Adrenal gland (tissue), 5 donors: ENCODE results near the gene MEIKIN.

ENCODE experiments used
- POLR2A ChIP-seq, 2 donors: fragments of 450-650 bp; IDR thresholded peaks; one replicate each; pipeline ENCODE4 v1.6.1; 2017; ENCODE audit warnings: antibody characterized with exemption in 2 of 2, mild to moderate bottlenecking in 2 of 2, moderate library complexity in 1 of 2
- TF ChIP-seq, protein P1 (sequence below), 6 experiments: fragments of 450-650 bp in 4 of 6; fragments of 200-600 bp in 2 of 6; sonication (generic) in 1 of 6; IDR thresholded peaks; 1 replicate in 5 of 6; 2 replicates in 1 of 6; pipeline versions ENCODE4 v1.5.1 to v1.8.0; 2016 to 2021; ENCODE audit warnings: antibody characterized with exemption in 6 of 6, mild to moderate bottlenecking in 2 of 6, moderate library complexity in 1 of 6
- donor health status: DM: no; HTN: no; CAD: no.

DNA sequence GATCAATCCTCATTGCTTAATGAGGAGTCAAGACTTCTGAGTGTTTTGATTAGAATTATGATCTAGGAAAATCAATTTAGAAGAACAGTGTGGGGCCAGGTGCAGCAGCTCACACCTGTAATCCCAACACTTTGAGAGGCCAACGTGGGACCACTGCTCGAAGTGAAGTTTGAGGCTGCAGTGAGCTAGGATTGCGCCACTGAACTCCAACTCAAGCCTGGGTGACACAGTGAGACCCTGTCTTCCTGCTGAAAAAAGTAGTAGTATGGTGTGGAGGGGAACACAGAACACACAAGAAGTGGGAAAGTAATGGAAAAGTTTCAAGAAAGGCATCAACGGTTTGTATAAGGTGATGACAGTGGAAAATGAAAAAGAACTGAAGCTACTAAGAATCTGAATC is 157.7 kb downstream of the MEIKIN start:
- TF ChIP-seq, protein P1, sequence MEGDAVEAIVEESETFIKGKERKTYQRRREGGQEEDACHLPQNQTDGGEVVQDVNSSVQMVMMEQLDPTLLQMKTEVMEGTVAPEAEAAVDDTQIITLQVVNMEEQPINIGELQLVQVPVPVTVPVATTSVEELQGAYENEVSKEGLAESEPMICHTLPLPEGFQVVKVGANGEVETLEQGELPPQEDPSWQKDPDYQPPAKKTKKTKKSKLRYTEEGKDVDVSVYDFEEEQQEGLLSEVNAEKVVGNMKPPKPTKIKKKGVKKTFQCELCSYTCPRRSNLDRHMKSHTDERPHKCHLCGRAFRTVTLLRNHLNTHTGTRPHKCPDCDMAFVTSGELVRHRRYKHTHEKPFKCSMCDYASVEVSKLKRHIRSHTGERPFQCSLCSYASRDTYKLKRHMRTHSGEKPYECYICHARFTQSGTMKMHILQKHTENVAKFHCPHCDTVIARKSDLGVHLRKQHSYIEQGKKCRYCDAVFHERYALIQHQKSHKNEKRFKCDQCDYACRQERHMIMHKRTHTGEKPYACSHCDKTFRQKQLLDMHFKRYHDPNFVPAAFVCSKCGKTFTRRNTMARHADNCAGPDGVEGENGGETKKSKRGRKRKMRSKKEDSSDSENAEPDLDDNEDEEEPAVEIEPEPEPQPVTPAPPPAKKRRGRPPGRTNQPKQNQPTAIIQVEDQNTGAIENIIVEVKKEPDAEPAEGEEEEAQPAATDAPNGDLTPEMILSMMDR (IDR thresholded peaks at IDR 0.05): no peak
- TF ChIP-seq POLR2A (IDR thresholded peaks at IDR 0.05): no peak
